PFSK-1 (cell line): ENCODE measurements around the gene LAGE3.
A peak's percentile ranks its signal among the peaks of the same experiment; 100 is the strongest.

Source experiments
- FOXP2 ChIP-seq: optimal IDR thresholded peaks from 2 replicates; pipeline ENCODE3; 2011; ENCODE audit warnings: borderline replicate concordance, control low read depth, inconsistent platforms; ENCODE audit not compliant: insufficient read depth; ENCODE audit errors: extremely low read length, extremely low read depth
- POLR2AphosphoS5 ChIP-seq: IDR thresholded peaks from 2 replicates; pipeline ENCODE4 v1.6.1; 2012; ENCODE audit warnings: low read depth, mild to moderate bottlenecking, control low read depth, low read length, moderate library complexity
- SIN3A ChIP-seq: IDR thresholded peaks from 2 replicates; pipeline ENCODE4 v1.6.1; 2012; ENCODE audit warnings: mild to moderate bottlenecking, low read length, moderate library complexity, borderline replicate concordance; ENCODE audit not compliant: insufficient read depth
- TAF1 ChIP-seq: IDR thresholded peaks from 2 replicates; pipeline ENCODE4 v1.6.1; 2012; ENCODE audit warnings: low read length, control low read depth, borderline replicate concordance; ENCODE audit not compliant: insufficient read depth
- TF ChIP-seq, protein P1 (sequence below), 2 experiments: IDR thresholded peaks; 2 replicates each; pipeline versions ENCODE4 v1.6.1 to v1.8.0; 2011 to 2012; ENCODE audit warnings: low read depth in 2 of 2, low read length in 2 of 2, control low read depth in 1 of 2, inconsistent platforms in 1 of 2, mild to moderate bottlenecking in 1 of 2, moderate library complexity in 1 of 2; ENCODE audit not compliant: insufficient read depth in 1 of 2

Gene LAGE3

GRCh38 chrX:154502989-154503388 lies 23.9 kb upstream of the LAGE3 start:
- no peak for TF ChIP-seq SIN3A
- TF ChIP-seq POLR2AphosphoS5: no peak
- no peak for TF ChIP-seq TAF1
- TF ChIP-seq, protein P1, sequence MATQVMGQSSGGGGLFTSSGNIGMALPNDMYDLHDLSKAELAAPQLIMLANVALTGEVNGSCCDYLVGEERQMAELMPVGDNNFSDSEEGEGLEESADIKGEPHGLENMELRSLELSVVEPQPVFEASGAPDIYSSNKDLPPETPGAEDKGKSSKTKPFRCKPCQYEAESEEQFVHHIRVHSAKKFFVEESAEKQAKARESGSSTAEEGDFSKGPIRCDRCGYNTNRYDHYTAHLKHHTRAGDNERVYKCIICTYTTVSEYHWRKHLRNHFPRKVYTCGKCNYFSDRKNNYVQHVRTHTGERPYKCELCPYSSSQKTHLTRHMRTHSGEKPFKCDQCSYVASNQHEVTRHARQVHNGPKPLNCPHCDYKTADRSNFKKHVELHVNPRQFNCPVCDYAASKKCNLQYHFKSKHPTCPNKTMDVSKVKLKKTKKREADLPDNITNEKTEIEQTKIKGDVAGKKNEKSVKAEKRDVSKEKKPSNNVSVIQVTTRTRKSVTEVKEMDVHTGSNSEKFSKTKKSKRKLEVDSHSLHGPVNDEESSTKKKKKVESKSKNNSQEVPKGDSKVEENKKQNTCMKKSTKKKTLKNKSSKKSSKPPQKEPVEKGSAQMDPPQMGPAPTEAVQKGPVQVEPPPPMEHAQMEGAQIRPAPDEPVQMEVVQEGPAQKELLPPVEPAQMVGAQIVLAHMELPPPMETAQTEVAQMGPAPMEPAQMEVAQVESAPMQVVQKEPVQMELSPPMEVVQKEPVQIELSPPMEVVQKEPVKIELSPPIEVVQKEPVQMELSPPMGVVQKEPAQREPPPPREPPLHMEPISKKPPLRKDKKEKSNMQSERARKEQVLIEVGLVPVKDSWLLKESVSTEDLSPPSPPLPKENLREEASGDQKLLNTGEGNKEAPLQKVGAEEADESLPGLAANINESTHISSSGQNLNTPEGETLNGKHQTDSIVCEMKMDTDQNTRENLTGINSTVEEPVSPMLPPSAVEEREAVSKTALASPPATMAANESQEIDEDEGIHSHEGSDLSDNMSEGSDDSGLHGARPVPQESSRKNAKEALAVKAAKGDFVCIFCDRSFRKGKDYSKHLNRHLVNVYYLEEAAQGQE (IDR thresholded peaks at IDR 0.05; ENCODE audit: insufficient read depth in 1 of 2, low read depth in 2 of 2, low read length in 2 of 2): no peak
- no peak for TF ChIP-seq FOXP2

DNA sequence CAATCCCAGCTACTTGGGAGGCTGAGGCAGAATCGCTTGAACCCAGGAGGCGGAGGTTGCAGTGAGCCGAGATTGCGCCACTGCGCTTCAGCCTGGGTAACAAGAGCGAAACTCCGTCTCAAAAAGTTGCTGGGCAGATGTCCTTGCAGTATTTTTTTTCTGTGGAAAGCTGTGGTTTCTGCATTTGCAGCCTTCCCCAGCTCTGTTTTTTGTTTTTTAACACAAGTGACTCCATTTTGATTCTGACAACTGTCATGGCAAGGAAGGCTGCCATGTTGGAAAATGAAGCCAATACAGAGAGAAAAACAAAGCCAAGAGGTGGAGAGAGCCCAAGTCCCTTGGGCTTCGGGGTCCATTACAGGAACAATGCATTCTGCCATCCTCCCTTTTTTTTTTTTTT lies 23.0 kb upstream of the LAGE3 start:
- TF ChIP-seq POLR2AphosphoS5 (no peak), TAF1 (no peak), SIN3A (no peak), FOXP2 (no peak)
- TF ChIP-seq, protein P1 (IDR thresholded peaks at IDR 0.05; ENCODE audit: insufficient read depth in 1 of 2, low read depth in 2 of 2, low read length in 2 of 2): no peak

GRCh38 chrX:154495472-154495922 lies 16.4 kb upstream of the LAGE3 start:
- no peak for TF ChIP-seq SIN3A
- no peak for TF ChIP-seq FOXP2
- TF ChIP-seq POLR2AphosphoS5: no peak
- no peak for TF ChIP-seq TAF1

GRCh38 chrX:154494715-154495114 lies 15.6 kb upstream of the LAGE3 start:
- TF ChIP-seq SIN3A (no peak), POLR2AphosphoS5 (no peak), FOXP2 (no peak), TAF1 (no peak)
- TF ChIP-seq, protein P1 (IDR thresholded peaks at IDR 0.05; ENCODE audit: insufficient read depth in 1 of 2, low read depth in 2 of 2, low read length in 2 of 2): no peak

- TF ChIP-seq, protein P1 (IDR thresholded peaks at IDR 0.05; ENCODE audit: insufficient read depth in 1 of 2, low read depth in 2 of 2, low read length in 2 of 2): 0 out of 4 replicates have a peak, but pooled peaks of 1 of the 2 experiments have one; percentile 34
- TF ChIP-seq TAF1 (peak; percentile 77; the same call in 1 of the 2 replicates), FOXP2 (no peak), POLR2AphosphoS5 (peak; percentile 52), SIN3A (no peak)
Measured at GRCh38 chrX:154490414-154491083, 11.5 kb upstream of the LAGE3 start, which contains the start of gene SLC10A3. Gene SLC10A3 (minus strand): TSS chrX:154490629. CDS start chrX:154488940, 1,689 bp downstream.
